ENCODE data around the gene CMAS.
"Not testable (repeated sequence)": the region's sequence is repeated elsewhere in the genome, so short reads cannot be mapped to it uniquely, and the experiment has no call there.

CMAS gene

GRCh38 chr12:22047494-22047893 is 1.5 kb downstream of the CMAS start:
- TF ChIP-seq CTCF (IDR thresholded peaks at IDR 0.05; ENCODE audit: extremely low read depth, missing control alignments): no peak

GRCh38 chr12:22048351-22049041 is 2.5 kb downstream of the CMAS start:
- TF ChIP-seq CTCF (IDR thresholded peaks at IDR 0.05; ENCODE audit: extremely low read depth, missing control alignments): no peak
- DNase-seq (ENCODE audit: low spot score): no peak

More at GRCh38 chr12:22047494-22047893, 1.5 kb downstream of the CMAS start:
- no peak for DNase-seq (ENCODE audit: low spot score)

GRCh38 chr12:22050078-22050477 is 4.1 kb downstream of the CMAS start:
- no peak for TF ChIP-seq CTCF (IDR thresholded peaks at IDR 0.05; ENCODE audit: extremely low read depth, missing control alignments)
- no peak for DNase-seq (ENCODE audit: low spot score)

- TF ChIP-seq CTCF (IDR thresholded peaks at IDR 0.05; ENCODE audit: extremely low read depth, missing control alignments): no peak
- no peak for DNase-seq (ENCODE audit: low spot score)
These were observed 5.2 kb downstream of the CMAS start for GRCh38 chr12:22051114-22051698.

GRCh38 chr12:22052994-22053393 is 7.0 kb downstream of the CMAS start:
- not testable (repeated sequence) for DNase-seq (ENCODE audit: low spot score)

- no peak for TF ChIP-seq CTCF (IDR thresholded peaks at IDR 0.05; ENCODE audit: extremely low read depth, missing control alignments)
- DNase-seq (ENCODE audit: low spot score): no peak
These were observed 8.1 kb downstream of the CMAS start for GRCh38 chr12:22054155-22054554.

GRCh38 chr12:22056607-22057006 is 10.6 kb downstream of the CMAS start:
- TF ChIP-seq CTCF (IDR thresholded peaks at IDR 0.05; ENCODE audit: extremely low read depth, missing control alignments): no peak
- no peak for DNase-seq (ENCODE audit: low spot score)

Data from GM20000 (cell line).